HG02588 (cell line): ENCODE data around the gene S100A12.
"Not testable (repeated sequence)": the region's sequence is repeated elsewhere in the genome, so short reads cannot be mapped to it uniquely, and the experiment has no call there.

Experiments used
- ATAC-seq: cut with Tn5 transposase; IDR thresholded peaks from one replicate; pipeline ENCODE4 v1.9.1; 2021; ENCODE audit warnings: mild to moderate bottlenecking, moderate library complexity; ENCODE audit not compliant: unreplicated experiment

The S100A12 gene

DNA sequence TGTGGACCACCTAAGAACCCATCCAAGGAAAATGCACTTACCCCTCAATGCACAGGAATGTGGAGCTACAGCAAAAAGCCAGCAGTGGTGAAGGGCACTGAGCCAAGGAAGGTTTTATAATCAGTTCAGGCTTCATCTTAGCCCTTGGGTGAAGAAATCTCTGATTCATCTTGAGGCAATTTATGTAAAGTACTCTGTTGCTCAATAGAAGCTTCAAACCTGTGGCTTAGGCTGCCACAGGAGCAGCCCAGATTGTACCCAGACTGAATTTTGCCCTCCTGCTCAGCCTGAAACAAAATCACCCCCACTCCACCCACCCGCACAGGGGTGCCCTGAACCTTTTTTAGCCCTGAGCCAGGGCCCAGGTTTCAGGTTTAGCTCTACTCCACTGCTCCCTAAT lies at the start of gene S100A12:
Gene S100A12 (minus strand): TSS at position 111 of the 400 bp plus-strand sequence. CDS start 1,029 bp downstream, outside the sequence.
- no peak for ATAC-seq

DNA sequence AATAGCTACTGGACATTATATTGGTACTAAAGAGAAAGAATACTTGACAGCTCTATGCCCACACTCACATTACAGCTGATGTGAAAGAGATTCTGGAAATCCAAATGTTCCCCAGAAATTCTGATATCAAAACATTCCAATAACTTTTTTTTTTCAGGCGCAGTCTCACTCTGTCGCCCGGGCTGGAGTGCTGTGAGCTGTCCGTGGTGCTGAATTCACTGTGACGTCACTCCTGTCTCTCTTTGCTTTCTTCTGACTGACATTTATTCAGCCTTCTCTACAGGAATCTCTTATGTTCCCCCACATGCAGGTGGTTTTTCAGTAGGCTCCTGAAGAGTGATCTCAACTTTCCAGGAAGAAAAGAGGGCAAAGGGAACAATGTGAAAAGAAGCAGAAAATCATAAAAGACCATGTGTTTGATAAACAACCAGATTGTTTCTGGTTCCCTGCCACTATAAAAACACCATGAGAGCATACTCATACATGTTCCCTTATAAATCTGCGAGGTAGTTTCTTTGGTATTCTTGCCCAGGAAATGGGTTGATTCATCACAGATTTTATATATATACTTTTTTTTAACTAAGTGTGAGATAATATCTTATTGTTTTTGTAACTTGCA lies 47.1 kb upstream of the S100A12 start:
- ATAC-seq = no peak

DNA sequence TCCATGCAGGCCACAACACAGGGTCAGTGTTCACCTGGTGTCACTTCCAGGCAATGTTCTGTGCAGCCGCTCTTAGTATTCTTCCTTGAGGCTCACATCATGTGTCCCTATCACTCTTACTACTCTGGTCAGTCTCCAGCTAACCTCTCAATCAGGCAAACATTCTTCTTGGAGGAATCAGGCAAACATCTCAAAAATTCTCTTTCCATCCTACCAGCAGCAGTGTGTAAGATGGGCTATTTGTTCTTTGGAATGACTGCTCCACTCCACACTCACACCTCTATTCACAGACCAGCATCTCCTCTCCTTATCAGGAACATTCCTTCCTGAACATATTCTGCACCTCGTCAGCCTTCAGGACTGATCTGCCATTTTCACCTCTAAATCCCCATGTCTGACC lies 44.9 kb upstream of the S100A12 start:
- ATAC-seq = no peak

DNA sequence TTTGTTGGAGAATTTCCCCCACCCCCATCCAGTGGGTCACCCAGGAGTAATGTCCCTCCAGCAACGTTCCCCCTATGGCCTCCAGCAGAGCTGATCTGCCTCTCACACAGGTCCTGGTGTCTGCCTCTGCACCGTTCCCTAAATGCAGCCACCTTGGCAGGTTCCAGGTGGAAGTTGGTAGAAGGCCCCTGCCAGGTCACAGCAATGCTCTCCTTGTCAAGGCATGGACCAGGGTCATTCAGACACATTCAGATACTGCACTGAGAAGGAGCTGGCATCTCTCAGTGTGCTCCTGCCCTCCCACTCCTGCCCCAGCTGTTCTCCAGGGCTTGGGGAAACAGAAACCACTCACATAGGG lies 44.0 kb upstream of the S100A12 start:
- ATAC-seq = not testable (repeated sequence)

DNA sequence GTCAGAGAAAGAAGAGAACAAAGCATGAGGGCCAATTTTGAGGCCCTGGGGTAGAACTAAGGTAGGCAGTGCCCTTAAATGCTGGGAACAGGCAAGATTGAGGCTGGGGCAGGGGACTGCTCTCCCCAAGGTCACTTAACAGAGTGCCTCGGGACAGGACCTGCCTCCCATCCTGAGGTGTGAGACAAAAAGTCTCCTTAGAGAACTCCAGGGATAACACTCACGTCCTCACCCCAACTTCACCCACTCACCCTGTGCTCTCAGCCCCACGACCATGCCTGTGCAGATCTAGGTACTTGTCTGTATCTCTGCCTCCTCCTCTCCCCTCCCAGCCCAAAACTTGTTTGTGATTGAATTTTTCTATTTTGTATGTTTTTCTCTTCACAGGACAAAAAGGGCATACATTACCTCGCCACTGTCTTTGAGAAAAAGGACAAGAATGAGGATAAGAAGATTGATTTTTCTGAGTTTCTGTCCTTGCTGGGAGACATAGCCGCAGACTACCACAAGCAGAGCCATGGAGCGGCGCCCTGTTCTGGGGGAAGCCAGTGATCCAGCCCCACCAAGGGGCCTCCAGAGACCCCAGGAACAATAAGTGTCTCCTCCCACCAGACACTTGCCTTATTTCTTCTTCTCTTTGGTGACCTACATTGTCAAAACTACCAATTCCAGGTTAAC lies 43.5 kb upstream of the S100A12 start:
- ATAC-seq = not testable (repeated sequence)

DNA sequence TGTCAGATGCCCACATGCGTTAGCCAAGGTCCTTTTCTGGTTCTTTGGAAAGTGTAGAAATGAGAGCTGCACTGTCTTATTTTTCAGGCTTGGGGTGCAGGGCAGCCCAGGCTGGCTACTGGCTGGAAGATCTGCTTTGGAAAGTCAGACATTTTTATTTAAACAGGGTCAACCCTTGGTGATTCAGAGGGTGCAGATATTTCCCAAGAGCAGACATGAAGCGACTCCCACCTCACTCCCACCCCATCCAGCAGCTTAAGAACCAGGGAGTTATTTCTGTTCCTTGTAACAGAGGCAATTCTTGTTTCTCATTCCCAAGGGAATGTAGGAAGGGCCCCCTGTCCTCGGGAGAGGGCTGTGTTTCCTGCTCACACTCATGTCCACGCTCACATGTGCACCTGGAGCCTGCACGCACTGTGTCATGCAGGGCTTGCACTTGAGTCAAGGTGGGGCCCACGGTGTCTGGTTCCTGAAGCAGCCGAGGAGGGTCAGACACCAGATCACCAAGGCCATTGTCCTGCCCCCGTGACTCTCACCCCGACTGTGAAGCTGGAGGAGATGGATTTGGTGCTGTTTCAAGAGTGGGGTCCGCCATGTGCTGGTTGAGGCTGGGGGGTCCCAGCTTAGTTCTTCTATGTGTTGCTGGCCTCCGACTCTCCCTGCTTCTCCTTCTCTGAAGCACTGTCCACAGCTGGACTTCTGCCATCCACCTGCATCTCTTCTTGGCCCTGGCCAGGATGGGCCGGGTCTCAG lies 41.9 kb upstream of the S100A12 start:
- no peak for ATAC-seq

DNA sequence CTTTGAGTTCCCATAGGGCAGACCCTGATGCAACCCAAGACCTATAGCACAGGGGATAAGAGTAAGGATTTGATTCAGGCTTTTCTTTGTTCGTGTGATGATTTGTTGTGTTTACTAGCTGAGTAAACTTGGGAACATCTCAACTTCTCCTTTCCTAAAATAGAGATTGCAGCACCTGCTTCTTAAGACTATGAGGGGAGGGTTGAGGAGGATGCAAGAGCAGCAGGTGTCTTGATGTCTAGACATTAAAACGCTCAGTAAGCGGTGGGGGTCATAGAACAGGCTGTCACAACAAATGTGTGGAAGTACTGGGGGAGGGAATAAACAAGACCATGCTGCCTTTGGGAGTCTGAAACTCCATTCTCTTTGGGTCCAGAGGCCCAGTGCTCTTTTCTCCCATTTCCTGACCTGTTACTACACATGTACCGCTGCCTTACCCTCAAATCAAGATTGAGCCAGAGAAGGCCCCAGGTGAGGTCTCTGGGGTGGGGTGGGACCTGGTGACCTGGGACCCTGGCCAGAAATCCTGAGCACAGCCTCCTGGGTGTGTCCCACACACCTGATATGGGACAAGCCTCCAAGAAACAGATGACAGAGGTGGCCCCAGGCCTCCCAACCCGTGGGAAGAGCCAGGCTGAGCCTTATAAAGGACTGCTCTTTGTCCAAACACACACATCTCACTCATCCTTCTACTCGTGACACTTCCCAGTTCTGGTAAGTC lies 40.6 kb upstream of the S100A12 start, which contains the start of gene S100A7A:
Gene S100A7A (plus strand): TSS at position 671 of the 721 bp plus-strand sequence. CDS start 1,563 bp downstream, outside the sequence.
- ATAC-seq = no peak

DNA sequence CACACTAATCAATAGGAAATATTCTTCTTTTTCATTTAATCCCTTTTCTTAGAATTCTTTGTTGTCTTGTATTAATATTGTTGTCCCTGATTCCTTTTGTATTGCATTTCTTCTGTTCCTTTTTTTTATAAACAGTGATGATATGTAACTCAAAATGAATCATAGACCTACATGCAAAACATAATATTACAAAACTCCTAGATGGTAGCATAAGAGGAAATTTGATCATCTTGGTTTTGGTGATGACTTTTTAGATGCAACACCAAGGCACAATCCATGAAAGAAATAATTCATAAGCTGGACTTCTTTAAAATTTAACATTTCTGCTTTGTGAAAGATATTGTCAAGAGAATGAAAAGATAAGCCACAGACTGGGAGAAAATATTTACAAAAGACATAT lies 38.5 kb upstream of the S100A12 start:
- not testable (repeated sequence) for ATAC-seq

DNA sequence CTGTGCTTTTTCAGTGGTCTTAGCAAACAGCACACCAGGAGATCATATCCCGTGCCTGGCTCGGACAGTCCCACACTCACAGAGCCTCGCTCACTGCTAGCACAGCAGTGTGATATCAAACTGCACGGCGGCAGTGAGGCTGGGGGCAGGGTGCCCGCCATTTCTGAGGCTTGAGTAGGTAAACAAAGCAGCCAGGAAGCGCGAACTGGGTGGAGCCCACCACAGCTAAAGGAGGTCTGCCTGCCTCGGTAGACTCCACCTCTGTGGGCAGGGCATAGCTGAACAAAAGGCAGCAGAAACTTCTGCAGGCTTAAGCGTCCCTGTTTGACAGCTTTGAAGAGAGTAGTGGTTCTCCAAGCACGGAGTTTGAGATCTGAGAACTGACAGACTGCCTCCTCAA lies 31.9 kb upstream of the S100A12 start:
- not testable (repeated sequence) for ATAC-seq

DNA sequence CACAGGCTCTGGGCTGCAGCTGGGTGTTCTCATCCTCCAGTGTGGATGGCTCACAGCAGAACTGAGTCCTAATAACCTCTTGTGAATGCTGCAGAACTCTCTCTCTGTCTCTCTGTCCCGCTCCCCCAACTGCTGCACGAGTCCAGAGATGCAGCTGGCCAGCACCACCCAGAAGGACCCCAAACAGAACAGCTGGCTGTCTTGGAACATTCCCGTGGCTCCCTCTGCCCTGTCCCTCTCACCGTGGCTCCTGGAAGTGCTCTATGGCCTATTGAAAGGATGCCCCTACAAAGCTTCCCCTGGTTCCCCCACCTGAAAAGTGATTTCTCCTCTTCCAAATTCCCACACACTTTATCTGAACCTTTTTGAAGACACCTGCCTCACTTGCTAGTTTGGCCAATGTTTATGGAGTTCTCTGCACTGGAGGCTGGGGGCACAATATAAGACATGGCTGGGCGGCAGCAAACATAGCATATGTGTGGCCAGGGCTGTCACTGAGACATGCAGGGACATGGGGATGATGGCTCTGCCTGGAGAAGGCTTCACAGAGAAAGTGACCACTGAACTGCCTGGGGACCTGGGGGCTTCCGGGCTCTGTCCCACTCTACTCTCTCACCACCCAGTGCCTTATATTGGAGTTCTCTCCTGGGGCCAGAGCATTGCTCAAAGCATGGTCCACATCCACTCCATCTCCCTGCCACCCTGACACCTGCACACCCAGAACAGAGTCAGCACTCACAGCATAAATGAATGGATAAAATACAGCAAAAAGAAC lies 30.6 kb upstream of the S100A12 start:
- ATAC-seq = not testable (repeated sequence)

DNA sequence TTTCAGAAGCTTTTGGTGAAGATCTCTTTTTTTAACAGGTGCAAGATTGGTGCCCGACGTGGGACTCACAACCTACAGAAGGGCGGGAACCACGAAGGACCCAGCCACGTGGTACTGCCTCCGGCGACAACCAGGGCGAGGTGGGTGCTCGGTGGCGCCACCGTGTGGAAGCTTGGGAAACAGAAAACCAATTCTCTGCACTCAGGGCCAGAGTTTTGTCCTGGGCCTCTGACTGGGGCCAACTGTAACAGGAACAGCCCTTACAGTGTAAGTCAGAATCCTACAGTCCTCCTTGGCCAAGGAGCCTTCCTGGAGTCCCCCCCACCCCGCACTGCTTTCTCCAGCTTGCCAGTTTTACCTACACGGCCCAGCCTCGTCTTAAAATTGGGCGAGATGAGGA lies 29.3 kb upstream of the S100A12 start:
- ATAC-seq = no peak

DNA sequence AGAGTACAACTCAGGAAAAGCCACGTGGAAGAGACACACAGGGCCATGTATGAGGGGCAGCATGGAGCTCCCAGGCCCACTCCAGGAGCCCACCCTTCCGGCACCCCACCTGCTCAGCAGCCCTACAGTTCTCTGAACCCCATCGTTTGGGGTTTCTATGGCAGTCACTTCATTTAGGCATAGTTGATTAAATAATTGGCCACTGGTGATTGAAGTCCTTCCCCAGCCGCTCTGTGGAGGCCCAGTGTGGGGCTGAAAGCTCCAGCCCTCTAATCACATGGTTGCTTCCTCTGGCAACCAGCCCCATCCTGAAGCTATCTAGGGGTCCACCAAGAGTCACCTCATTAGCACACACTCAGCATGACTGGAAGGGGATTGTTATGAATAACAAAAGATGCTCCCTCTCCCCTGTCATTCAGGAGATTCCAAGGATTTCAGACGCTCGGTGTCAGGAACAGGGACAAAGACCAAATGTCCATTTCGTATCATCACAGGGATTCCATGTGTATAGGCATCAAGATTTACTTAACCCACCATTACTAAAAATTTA lies 28.7 kb upstream of the S100A12 start:
- ATAC-seq = no peak

DNA sequence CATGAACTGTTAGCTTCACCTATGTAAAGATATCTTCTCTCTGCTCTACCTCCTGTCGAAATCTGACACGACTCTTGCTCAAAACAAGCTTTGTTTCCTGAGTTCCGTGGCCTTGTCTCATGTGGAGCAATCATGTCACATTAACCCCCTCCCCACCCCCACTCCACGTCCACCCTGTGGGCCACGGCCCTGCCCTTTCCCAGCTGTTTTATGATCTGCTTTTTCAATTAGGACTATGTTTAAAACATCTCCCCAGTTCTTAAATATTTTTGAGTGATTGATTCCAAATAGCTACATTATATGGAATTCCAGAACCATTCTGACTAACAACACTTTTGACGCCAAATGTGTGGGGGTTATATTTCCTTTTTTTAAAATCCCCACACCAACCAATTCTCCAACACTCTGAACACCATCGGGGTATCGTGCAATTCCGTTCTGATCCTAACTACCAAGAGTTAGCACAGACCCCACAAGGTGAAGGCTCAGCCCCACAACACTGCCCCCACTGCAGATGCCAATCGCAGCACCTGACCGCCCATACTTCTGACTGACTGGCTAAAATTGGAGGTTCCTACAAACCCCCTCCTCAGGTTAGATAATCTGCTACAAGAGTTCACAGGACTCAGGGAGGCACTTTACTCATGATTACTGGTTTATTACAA lies 28.1 kb upstream of the S100A12 start:
- no peak for ATAC-seq

DNA sequence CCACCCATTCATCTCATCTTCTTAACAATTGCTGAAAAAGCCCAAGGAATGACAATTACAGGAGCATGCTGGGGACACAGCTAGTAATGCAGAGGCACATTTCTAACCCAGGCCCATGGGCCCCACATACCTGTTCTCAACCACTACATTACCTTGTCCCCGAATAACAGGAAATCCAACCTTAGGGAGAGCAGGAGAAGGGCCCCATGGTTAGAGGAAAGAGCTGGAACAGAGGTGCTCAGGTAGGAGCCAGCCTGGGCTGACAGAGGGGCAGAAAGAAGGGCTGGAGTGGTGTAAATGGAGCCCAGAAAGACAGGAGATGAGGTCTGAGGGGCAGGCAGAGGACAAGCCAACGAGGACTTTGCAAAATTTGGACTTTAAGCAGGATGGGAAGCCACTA lies 26.8 kb upstream of the S100A12 start:
- ATAC-seq = no peak

DNA sequence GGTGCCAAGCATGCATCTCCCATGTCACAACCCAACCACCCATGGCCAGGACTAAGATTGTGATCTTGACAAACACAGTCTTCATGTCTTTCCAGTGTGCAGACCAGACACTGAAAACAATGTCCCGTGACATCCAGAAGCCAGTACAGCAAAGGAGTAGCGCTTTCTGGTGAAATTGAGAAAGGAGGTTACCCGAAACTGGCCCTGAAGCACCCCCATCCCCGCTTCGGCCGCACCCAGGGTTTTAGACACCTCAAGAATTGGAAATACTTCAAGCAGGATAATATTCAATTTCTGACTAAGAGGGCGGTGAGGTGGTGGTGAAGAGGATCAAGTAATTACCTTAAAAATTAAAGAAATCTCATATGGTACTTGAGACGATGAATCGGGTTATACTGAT lies 26.0 kb upstream of the S100A12 start:
- ATAC-seq = no peak

DNA sequence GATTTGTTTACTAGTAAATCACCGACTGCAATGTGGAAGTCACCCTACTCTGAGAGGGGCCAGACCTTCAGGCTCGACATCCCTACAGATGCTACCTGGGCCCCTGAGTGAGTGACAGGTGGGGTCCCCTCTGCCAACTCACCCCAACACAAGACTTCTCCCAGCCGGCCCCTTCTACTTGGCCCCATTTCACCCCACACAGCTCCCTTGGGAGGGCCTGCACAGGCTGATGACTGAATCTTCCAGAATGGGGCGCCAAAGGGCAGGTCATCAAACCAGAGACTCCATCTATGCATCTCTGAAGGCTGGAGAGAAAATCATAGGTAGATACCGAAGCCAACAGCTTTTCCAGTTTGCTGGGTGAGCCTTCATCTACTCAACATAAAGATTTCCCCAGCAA lies 24.8 kb upstream of the S100A12 start:
- no peak for ATAC-seq

DNA sequence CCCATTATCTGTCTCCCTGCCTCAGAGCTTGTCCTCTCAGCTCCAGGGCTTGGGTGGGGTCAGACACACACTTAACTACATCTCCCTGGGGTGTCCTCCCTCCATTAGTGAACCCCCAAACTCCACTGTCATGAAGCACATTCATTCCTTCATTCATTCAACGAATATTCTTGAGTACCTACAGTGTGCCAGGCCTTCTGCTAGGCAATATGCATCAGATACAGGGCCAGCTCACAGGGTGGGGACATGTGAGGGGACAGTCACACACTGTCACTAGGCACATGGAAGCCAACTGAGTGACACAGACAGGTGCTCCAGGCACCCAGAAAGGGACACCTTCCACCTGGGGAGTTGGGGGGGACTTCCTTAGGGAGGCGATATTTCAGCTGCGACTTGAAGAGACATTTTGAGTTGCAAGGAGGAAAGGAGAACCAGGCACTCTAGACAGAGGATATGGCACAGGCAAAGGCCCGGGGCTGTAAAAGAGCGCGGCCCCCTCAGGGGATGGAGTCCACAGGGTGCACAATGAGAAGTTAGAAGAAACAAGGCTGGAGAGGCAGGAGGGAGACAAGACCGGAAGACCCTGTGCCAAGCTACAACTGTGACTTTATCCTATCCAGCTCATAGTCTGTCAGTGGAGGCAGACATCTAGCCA lies 24.1 kb upstream of the S100A12 start:
- no peak for ATAC-seq

DNA sequence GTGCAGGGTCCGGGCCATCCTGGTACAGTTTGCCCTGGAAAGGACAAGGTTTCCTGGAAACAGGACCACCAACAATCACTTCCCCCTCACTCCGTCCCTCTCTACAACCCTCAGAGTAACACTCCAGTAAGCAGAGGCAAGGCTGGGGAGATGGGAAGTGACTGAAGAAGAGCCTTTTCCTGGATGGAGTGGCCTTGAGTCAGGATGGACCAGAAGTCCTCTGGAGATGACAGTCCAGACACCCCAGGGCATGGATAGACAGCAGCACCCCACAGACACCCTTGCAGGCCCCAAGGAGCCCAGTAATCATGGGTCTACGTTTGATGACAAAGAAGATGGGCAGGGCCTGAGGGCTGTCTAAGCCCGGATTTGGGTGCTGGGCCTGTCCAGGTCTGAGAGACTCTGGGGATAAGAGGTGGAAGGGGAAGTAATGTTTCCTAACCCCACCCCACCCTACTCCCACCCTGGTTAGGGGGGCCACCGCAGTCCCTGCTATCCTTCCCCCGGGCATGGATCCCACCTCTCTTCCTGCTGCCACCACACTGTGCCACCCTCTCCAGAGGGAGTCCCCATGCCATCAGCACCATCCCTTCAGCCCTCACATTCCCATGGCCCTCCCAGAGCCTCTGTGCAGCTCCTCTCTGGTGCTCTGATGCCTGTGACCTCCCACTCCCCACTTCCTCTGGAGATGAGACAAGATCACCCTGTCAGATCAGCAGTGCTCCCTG lies 22.7 kb upstream of the S100A12 start:
- no peak for ATAC-seq
